ENCODE results near the gene PROX1. TPM values are rescaled to one million over a fixed set of nuclear protein-coding genes. Genes with fewer than 3 reads are reported as not detected.

Gene PROX1
- total and polyA plus RNA-seq, 2 of the 4 experiments (the other 2 are of a cell fraction), result under 0.01 to 0.02 TPM

DNA sequence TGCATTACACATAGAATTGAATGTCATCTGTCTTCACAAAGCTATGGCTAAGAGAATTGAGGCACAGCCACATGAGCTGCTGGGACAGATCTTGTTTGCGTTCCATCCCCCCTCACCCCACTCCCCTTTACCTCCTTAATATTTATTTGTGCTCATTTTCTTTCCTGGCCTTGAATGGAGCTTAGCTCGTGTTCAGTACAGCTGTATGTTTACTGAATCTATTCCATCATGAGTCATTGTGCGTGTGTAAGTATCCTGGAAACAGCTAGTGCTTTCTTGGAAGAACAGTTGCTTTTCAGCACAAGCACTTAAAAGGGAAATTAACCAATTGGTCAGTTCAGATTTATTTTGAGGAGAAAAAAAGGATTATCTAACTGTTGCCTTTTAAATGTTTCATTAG lies 14.7 kb downstream of the PROX1 start:
- in situ Hi-C loops (cut with MboI; ENCODE audit: low sequenced_read_pairs), result no loop called here
- H3K4me1 ChIP-seq (ENCODE audit: control insufficient read depth, insufficient read depth, low read length), result no peaks in the 10 kb centered on the region
- no peak overlapping the region for H2AFZ ChIP-seq (replicated peaks; ENCODE audit: low read length, poor library complexity)
- dilution Hi-C loops (cut with HindIII; ENCODE audit: low sequenced_read_pairs, unreplicated experiment), result no loop called here
- no peak overlapping the region for H2AK9ac ChIP-seq (replicated peaks; ENCODE audit: low read depth, low read length, poor library complexity)
- DNase-seq, result peak; percentile 55
- no peak overlapping the region for H2BK120ac ChIP-seq (ENCODE audit: low read depth, low read length)
- BruUV-seq (replicated peaks), result no TSS peak
- H4K20me1 ChIP-seq (ENCODE audit: insufficient read depth, low read length), result no peaks in the 10 kb centered on the region
- H2BK15ac ChIP-seq (ENCODE audit: low read depth, low read length), result no peak overlapping the region
- no CpG with 5 or more reads among the region's 3 CpGs for WGBS, 2 experiments (ENCODE audit: extremely low coverage in 2 of 2, insufficient read length in 1 of 2)
- H3K79me1 ChIP-seq (ENCODE audit: low read depth in 1 of 2, low read length in 2 of 2), result no peaks in the 10 kb centered on the region
- ATAC-seq (ENCODE audit: low read depth), result peak; percentile 57
- H3K4ac ChIP-seq (ENCODE audit: low read depth, low read length), result no peak overlapping the region
- no peak for TF ChIP-seq MAZ (IDR thresholded peaks at IDR 0.05; ENCODE audit: borderline replicate concordance, low read depth, low read length)
- TF ChIP-seq FOS (IDR thresholded peaks at IDR 0.05; ENCODE audit: low read depth, low read length), result 0 out of 2 replicates have a peak, but pooled peaks have one; percentile 4
- no peak overlapping the region for H3K27ac ChIP-seq (ENCODE audit: insufficient read depth, low read length)
- H3K9ac ChIP-seq (ENCODE audit: low read depth, low read length), result no peak overlapping the region
- no peak overlapping the region for H3K23ac ChIP-seq (ENCODE audit: low read depth, low read length)
- H3K14ac ChIP-seq (replicated peaks; ENCODE audit: low read depth, low read length), result no peak overlapping the region
- peaks cover 1% of the 10 kb centered on the region; the same call in 1 of the 2 replicates for H3K27me3 ChIP-seq (ENCODE audit: control insufficient read depth, insufficient read depth, low read length)
- no peak overlapping the region for H3K18ac ChIP-seq (ENCODE audit: low read depth, low read length)
- H3K9me3 ChIP-seq (ENCODE audit: control insufficient read depth, insufficient read depth, low read length), result no peaks in the 10 kb centered on the region
- no peaks in the 10 kb centered on the region for H3K9me1 ChIP-seq (ENCODE audit: insufficient read depth, low read length)
- H3K4me3 ChIP-seq (ENCODE audit: insufficient read depth, low read depth, low read length), result no peak overlapping the region
- no peak overlapping the region for H2BK5ac ChIP-seq (ENCODE audit: low read depth, low read length, poor library complexity, severe bottlenecking)
- intact Hi-C loops (cut with micrococcal nuclease), result no loop called here
- no peak overlapping the region for H4K5ac ChIP-seq (ENCODE audit: low read depth, low read length)
- CTCF ChIA-PET, result interaction anchor here (1.2 kb wide), 1 partner anchor 12 kb away, joined by 4 read pairs; no protein-coding TSS in a partner anchor
- H2AK5ac ChIP-seq (ENCODE audit: low read depth, low read length), result no peak overlapping the region
- POLR2A ChIA-PET (ENCODE audit: unreplicated experiment), result no interaction called here
- H3K4me2 ChIP-seq (ENCODE audit: low read depth, low read length), result no peak overlapping the region
- no peaks in the 10 kb centered on the region for H3K36me3 ChIP-seq (ENCODE audit: control insufficient read depth, insufficient read depth, low read length)
- H3K56ac ChIP-seq (ENCODE audit: extremely low read depth, insufficient read depth, low read length), result no peak overlapping the region
- no peak overlapping the region for H4K8ac ChIP-seq (ENCODE audit: low read depth in 2 of 2, low read length in 2 of 2)
- H2BK20ac ChIP-seq (ENCODE audit: low read depth, low read length), result no peak overlapping the region
- no peak overlapping the region for H4K91ac ChIP-seq (ENCODE audit: insufficient read depth, low read depth, low read length)

All from IMR-90 (cell line).